NCI-H2081 (cell line): Measurements from ENCODE around the gene ANKS1B.
"Not testable (repeated sequence)": the region's sequence is repeated elsewhere in the genome, so short reads cannot be mapped to it uniquely, and the experiment has no call there.

Experiments
- DNase-seq, 2 experiments: peaks; one replicate each; lab custom pipeline; 2025; lab: John Stamatoyannopoulos, UW

Gene ANKS1B

GRCh38 chr12:99380701-99381100 is 604.0 kb downstream of the ANKS1B start:
- DNase-seq: no peak

- no peak for DNase-seq
Observed at GRCh38 chr12:99374023-99374422, 610.7 kb downstream of the ANKS1B start.

- DNase-seq: no peak
Observed at GRCh38 chr12:99372257-99372920, 612.3 kb downstream of the ANKS1B start.

GRCh38 chr12:99370421-99371138 is 614.2 kb downstream of the ANKS1B start:
- DNase-seq: no peak

- no peak for DNase-seq
Observed at GRCh38 chr12:99367181-99367580, 617.6 kb downstream of the ANKS1B start.

- DNase-seq: no peak
Observed at GRCh38 chr12:99352269-99352668, 632.5 kb downstream of the ANKS1B start.

- DNase-seq: no peak
Observed at GRCh38 chr12:99343960-99344359, 640.8 kb downstream of the ANKS1B start.

GRCh38 chr12:99339663-99340062 is 645.1 kb downstream of the ANKS1B start:
- DNase-seq: no peak

GRCh38 chr12:99334285-99335056 is 650.3 kb downstream of the ANKS1B start:
- DNase-seq: no peak

GRCh38 chr12:99332936-99333591 is 651.7 kb downstream of the ANKS1B start:
- no peak for DNase-seq

GRCh38 chr12:99330216-99330615 is 654.5 kb downstream of the ANKS1B start:
- no peak for DNase-seq

- DNase-seq: not testable (repeated sequence)
Observed at GRCh38 chr12:99321210-99321609, 663.5 kb downstream of the ANKS1B start.

GRCh38 chr12:99311373-99311772 is 673.4 kb downstream of the ANKS1B start:
- no peak for DNase-seq

- no peak for DNase-seq
Observed at GRCh38 chr12:99309812-99310211, 674.9 kb downstream of the ANKS1B start.

GRCh38 chr12:99302874-99303273 is 681.9 kb downstream of the ANKS1B start:
- no peak for DNase-seq

GRCh38 chr12:99287136-99287535 is 697.6 kb downstream of the ANKS1B start:
- DNase-seq: no peak

GRCh38 chr12:99284161-99284560 is 700.6 kb downstream of the ANKS1B start:
- DNase-seq: no peak

GRCh38 chr12:99282624-99283023 is 702.1 kb downstream of the ANKS1B start:
- DNase-seq: no peak

- no peak for DNase-seq
Observed at GRCh38 chr12:99282086-99282485, 702.6 kb downstream of the ANKS1B start.

- DNase-seq: no peak
Observed at GRCh38 chr12:99281277-99281676, 703.5 kb downstream of the ANKS1B start.

- DNase-seq: no peak
Observed at GRCh38 chr12:99278899-99279298, 705.8 kb downstream of the ANKS1B start.

GRCh38 chr12:99277591-99278379 is 707.0 kb downstream of the ANKS1B start:
- no peak for DNase-seq
